NCI-H1694 (cell line): ENCODE results near the gene RGS17.
A peak's percentile ranks its signal among the peaks of the same experiment; 100 is the strongest.
"Not testable (repeated sequence)": the region's sequence is repeated elsewhere in the genome, so short reads cannot be mapped to it uniquely, and the experiment has no call there.

ENCODE experiments used
- DNase-seq: peaks from one replicate; lab custom pipeline; 2025; lab: John Stamatoyannopoulos, UW

Gene RGS17, protein sequence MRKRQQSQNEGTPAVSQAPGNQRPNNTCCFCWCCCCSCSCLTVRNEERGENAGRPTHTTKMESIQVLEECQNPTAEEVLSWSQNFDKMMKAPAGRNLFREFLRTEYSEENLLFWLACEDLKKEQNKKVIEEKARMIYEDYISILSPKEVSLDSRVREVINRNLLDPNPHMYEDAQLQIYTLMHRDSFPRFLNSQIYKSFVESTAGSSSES

DNA sequence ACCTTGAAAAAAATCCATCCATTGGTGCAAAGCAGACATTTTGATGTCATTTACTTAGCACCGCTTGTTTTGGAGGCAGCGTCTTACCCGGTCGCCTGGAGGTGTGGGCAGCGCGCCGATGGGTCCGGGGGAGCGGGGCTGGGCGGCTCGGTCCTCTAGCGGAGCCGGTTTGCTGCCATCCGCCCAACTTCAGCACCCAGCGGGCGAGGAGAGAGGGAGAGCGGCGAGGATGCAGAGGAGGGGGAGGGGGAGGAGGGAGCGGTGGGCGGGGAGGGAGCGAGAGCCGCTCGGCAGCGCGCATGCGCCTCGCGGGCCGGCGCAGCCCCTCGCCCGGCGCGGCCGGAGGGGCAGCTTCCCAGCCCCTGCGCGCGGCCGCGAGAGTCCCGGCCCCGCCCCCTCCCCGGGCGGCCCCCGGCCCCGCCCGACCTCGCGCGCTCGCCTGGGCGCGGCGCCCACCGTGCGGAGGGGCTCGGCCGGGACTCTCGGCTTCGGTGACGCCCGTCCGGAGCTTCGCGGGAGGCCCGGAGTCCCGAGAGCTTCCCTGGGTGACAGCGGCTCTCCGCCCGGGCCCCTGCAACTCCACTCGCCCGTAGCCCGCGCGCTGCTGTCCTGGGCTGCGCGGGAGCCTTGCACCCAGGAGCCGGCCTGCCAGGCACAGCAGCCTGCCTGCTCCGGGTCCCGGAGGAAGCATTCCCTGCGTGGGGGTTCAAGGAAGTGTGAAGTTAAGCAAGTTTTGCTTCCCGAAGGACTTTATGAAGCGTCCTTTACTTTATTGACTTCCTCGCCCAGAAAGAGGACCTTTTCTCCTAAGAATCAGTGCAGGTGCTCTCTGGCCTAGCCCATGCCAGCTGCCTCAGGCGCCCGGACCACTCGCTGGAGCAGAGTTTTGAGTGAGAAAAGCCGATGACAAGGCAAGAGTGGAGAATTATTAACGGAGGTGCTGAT, at the start of gene RGS17:
Gene RGS17 (minus strand): TSS at position 246 of the 945 bp plus-strand sequence. CDS start 87,264 bp downstream, outside the sequence.
- DNase-seq = peak; percentile 46

DNA sequence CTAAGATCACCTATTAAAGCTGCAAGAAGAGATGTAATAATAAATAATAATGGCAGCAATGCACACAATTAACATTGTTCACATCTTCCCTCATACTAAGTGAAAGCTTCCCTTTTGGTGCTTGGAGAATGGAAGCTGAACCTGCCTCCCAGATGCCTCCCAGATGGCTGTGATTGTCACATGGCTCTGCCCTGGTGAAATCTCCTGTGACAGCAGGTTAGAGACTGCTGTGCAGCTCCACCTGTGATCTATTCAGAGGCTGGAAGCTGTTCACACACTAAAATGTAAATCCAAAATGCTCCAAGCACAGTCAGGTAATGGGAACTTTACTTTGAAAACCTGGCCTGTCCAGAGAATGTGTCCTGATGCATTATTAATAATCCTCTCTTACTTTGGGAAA, 41.7 kb upstream of the RGS17 start:
- DNase-seq = peak; percentile 28

DNA sequence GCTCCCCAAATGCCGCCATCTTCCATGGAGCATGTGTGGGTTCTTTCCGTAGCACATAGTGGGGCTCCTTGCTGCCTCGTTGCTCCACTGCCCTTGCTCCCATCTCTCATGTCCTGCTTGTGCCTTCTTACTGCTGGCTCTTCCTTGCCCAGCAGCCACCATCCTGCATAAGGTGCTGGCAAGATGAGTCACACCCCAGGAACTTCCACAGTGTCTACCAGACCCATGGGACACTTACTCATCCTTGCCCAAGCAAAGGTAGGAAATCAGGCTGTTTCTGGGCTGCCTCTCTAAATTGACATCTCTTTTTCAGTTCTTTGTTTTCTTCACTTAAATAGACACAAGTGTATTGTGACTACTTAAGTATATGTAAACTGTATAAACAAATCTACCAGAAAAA, 39.4 kb upstream of the RGS17 start:
- DNase-seq = no peak

DNA sequence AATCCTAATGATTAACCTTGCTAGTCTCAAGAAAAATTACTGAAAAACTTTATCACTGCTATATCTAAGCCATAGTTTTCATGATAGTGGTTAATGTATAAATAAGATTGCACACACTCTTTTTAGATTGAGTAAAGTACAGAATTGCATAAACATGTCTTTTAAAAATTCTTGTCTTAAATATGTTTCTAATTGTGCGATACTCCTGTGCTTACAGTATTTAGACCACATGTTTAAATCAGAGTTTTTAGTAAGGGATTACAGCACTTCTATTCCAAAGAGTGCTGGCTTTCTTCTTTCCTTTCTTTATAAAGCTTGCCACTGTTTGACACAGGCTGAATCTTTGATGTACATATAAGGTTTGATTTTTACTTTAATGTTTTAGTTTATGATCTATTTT, 36.8 kb upstream of the RGS17 start:
- DNase-seq = no peak

DNA sequence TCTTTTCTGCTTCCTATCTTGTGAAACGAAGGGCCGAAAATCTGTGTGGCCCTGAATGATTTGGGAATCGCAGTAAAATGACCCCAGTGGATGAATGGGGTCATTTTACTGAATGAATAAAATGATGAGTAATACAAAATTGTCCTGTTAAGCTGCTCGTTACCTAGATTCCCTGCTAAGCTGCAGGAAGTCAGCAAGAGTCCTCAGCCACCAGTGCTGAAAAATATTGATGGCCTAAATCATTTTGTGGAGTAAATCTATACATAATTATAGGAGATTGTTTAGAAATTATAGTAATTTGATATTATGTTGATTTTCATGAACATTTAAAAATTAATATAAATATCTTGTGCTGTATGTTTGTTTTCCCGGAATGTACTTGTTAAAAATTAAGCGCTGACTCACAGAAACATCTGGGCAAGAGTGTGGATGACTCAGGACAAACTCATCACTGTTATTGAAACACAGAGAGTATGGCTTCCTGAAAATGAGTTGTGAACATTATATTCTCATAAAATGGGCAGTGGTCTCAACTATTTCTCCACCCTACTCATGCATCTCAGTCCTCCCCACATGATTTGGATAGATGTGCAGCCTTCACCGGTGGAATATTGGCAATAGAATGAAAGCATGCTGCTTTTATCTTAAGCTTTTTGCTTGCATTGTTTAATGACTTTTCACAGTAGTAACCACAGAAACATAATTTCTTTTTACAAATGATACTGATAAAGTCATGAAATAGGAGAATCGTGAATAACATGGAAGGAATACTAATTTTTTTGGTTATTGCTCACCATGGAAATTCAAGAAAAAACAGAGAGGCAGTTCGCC, 36.2 kb upstream of the RGS17 start:
- no peak for DNase-seq

DNA sequence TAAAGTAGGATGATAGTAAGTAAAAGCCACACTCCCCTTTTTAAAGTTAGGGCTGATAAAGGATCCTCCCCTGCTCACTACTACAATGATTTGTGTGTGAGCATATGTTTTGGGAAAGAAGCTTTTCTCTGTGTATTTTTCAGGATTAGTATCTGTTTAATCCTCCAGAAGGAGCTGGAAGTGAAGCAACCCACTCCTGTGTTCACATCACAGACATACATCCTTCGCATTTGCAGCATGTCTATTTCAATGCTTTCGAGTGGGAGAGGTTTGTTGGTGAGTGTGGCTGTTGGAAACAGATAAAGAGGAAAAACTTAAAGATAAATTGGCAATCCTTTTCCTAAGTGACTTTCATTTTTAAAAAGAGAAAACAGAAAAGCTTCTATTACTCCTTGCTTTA, 31.6 kb upstream of the RGS17 start:
- no peak for DNase-seq

DNA sequence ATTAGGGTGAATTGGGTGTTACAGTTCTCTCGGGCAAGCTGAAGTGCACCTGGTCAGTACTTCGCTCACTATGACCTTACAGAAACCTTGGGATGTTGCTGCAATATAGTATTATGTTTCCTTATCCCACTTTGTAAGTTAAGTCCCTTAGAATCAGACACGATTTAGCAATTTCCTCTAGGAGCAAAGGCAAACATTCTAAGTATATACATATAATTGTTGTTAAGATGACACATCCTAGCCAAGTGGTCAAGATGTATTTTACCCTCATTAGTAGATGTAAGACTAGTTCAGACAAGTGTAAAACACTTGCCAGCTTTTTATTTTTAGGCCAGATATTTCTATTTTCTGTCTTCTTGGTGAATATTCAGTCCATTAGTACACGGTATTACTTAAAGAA, 31.1 kb upstream of the RGS17 start:
- no peak for DNase-seq

DNA sequence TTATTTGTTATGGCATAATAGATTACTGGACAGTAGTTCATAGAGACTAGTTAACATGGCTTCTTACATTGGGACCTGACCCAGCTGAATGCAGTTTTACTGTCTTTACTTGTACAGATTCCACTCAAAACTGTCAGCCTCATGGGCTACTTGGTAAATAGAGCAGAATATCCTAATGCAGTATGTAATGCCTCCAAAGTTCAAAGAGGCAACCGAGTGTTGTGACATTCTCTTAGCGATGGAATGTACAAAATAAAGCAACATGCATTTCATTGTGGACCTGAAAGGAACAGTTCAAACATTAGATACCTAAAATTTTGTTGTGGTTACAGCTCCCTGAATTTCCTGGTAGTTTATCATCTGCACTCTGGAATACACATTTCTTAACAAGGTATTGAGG, 29.1 kb upstream of the RGS17 start:
- DNase-seq = no peak

DNA sequence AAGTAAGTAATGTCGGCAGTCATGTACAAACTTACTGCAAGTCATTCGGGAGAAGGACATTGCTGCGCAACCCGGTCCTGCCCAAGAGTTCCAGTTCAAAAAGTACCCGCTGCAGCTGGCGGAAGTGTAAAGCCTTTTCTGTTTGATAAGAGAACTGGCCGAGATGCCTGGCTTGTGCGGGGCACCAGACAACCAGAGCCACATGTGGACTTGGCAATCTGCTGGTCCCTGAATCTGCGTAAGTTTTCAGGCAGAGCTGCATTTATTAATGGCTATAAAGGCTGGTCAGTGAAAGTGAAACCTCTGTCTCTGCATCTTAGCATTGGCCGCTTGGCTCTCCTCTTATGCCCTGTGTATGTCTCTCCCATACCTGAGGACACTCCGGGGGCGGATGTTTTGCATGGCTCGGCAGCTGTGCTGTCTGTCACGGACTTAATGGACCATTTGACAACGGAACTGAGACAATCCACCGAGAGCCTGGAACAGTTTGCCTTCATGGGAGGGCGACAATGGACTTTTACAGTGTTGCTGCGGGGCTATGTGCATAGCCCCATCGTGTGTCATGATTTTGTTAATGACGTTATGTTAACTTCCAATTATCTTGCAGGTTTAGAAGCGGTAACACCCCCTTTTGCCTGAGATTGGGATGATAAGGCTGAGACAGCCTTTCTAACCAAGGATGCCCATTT, 19.8 kb upstream of the RGS17 start:
- no peak for DNase-seq

DNA sequence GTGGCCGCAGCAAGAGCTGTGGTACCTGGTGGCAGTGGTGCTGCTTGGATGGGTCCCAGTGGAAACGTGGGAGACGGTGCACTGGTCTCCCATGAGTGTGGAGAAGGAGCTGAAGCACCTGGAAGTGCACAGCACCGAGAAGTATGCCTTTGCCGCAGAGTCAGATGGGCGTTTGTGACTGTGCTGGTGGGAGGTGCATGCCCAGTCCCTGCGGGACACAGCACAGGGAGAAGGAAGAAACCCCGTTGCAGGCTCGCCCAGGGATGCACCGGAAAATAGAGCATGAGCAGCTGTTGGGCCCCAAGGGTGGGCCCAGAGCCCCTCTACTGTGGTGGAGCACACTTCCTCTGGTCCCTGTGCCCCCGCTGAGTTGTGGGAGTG, 19.3 kb upstream of the RGS17 start:
- no peak for DNase-seq

DNA sequence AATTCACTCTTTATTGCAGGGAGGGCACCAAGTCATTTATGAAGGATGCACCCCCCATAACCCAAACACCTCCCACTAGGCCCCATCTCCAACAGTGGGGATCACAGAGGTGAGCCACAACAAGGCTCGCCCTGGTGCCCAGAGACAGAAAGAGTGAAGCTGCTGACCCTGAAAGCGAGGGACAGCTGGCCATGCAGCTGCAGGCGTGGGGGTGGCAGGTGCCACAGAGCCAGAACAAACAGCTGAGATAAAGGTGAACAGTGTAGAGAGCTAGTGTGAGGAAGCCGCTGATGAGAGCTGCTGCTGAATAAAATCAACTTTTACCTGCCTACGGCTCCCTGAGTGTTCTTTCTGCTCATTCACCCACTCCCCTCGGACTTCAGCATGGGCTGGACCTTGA, 18.8 kb upstream of the RGS17 start:
- no peak for DNase-seq

DNA sequence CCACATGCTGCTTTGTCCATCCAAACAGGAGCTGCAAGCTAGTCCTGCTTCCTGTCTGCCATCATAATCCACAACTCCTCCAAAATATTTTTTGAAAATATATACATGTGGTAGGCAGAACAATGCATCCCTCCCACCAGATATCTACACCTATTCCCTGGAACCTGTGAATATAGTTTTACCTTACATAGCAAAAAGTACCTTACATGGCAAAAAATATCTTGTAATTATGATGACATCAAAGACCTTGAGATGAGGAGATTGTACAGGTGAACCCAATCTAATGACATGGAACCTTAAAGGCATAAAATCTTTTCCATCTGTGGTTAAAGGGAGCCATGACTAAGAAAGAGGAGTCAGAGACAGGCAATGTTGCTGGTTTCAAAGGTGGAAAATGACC, 15.3 kb upstream of the RGS17 start:
- DNase-seq = no peak

DNA sequence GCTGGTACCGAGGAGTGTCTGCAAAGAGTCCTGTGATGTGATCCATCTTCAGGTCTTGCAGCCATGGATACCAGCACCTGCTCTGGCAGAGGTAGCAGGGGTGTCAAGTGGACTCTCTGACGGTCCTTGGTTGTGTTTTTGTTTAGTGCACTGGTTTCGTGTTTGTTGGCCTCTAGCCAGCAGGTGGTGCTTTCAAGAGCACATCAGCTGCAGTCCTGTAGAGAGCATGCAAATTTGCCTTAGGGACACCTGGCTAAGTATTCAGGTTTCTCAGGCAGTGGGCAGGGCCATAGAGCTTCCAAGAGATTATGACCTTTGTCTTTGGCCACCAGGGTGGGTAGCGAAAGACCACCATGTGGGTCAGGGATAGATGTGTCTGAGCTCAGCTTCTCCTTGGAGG, 14.5 kb upstream of the RGS17 start:
- no peak for DNase-seq

DNA sequence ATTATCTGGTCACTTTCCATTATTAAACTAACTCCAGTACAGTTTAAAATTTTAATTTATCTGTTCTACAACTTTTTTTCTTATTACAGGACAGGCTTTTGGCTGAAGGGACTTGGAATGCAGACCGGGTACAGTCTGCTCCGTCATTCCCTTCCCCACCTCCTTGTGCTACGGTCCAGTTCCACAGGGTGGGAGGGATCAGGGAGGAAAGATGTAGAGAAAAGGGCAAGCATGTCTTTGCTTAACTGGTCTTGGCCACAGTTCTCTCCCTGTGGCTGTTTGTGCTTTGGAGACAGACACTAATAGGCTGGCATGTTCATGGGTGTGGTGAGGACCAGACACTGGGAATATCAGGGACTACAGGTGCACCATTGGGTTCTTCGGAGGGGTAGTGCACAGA, 12.1 kb upstream of the RGS17 start:
- DNase-seq = no peak

DNA sequence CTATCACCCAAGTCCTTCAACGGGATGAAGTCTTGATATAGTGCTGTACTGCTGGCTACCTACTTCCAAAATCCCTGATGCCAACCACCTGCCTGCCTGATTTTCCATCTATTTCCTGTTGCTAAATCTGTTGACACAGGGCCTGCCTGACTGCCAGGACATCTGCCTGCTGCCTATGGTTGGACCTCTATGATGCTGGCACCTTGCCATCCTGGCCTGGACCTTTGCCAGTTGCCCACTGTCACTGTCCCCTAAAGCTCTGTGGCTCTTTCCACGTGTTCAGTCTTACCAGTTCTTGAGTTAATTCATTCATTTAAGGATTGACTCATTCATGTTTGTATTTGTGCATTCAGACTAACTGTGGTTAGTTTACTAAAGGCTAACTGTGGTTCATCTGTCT, 9.2 kb upstream of the RGS17 start:
- no peak for DNase-seq

DNA sequence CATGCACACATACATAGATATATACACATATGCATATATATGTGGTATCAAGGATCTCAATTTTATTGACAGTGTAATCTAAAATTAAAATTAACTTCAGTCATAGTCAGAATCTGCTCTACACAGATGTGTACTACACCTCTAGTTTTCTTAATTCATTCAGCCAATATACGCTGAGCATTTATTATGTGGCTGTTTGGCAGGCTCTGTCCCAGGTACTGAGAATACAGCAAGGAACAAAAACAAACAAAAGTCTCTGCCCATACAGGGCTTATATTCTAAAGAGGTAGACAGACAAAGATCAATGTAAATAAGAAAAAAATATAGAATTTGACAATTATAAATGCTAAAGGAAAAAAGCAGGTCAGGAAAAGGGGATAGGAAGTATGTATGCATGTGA, 7.8 kb upstream of the RGS17 start:
- DNase-seq = no peak

DNA sequence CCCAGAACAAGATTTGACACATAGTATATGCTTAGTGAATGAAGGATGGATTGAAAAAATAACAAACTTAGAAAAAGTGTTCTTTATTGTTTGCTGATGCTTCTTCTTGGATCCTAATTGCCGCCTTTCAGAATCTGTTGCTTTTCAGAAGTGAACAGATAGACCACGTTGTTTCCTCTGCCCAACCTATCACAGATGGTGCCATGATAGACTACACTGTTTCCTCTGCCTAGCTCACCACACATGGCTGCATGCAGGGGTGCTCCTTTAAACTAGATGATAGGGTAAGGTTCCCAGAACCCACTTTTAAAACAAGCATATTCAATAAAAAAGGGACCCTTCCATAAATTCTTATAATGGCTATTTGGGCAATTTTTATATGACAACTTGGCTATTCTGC, 4.6 kb upstream of the RGS17 start:
- DNase-seq = no peak

DNA sequence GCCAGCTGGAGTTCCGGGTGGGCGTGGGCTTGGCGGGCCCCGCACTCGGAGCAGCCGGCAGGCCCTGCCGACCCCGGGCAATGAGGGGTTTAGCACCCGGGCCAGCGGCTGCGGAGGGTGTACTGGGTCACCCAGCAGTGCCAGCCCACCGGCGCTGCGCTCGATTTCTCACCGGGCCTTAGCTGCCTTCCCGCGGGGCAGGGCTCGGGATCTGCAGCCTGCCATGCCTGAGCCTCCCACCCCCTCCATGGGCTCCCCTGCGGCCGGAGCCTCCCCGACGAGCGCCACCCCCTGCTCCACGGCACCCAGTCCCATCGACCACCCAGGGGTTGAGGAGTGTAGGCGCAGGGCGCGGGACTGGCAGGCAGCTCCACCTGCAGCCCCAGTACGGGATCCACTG, 2.6 kb upstream of the RGS17 start:
- not testable (repeated sequence) for DNase-seq

DNA sequence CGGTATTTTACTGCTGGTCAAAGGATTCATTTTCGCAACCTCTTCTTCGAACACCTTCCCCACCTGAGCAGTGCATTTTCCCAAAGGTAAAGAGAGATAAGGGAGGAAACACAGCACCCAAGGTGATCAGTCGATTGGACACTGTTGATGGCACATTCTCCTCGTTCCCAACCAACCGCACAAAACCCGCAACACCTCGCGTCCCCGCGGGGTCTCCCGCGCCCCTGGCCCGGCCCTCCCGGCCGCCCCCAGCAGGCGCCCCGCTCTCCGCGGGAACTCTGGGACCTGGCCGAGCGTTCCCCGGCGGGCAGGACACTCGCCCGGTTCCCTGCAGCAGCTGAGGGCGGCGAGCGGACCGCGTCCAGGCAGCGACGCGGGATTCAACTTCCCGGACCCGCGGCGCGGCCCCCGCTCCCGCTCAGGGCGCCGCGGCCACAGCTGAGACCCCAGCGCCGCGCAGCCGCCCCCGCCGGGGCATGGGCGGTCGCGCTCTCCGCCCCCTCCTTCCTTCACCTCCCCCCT, 506 bp downstream of the RGS17 start:
- no peak for DNase-seq

DNA sequence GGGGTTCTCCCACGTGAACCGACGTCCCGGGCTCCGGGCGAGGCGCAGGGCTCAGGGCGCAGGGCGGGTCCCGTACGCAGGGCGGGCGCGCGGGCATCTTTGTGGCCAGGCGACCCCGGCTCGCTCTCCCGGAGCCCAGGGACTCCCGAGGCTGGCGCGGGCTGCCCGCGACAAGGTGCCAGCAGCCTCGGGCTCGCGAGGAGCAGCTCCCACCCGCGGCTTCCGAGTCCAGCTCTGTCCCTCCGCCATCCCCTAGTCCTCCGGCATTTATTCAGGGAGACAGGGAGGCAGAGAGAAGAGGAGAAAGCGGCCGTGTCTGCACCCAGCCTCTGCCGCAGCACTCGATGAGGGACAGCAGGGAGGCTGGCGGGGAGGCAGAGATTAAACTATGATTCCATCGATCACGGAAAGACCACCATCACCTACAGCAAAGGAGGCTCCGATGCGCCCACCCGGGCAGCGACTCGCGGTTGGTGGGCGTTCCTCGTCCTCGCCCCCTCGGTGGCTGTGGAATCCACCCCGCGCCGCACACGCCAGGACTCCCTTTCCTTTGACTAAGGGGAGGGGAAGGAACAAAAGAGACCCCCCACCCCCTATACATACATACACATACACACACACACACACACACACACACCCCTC, 1.1 kb downstream of the RGS17 start:
- no peak for DNase-seq

DNA sequence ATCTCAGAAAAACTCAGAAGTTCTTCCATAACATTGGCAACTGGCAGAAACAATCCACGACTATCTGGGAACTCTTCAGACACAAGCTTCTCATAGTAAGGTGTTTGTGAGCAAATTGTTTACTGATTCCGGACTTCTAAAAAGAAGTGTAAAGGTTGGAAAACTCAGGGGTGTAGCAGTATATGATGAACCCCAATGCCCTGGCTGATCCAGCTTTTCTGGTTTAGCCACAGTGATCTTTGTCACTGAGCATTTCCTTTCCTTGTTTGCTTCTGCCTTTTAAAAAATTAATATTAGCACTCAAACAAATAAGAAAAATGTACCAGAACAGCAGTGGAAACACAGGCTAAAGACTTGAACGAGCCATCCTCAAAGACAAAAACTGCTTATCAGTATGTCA, 4.9 kb downstream of the RGS17 start:
- DNase-seq = no peak
